H1 (cell line): ENCODE results near the gene RASGRF1. TPM values are rescaled to one million over a fixed set of nuclear protein-coding genes. Genes with fewer than 3 reads are reported as not detected.

ENCODE experiments used
- CTCF ChIA-PET: fragments of 300-600 bp; sonication (Branson Sonifier 250); formaldehyde crosslinking; loops from one replicate; lab custom pipeline; 2021; ENCODE audit not compliant: partially characterized antibody; lab: Charles Lee
- POLR2A ChIA-PET: fragments of 300-600 bp; sonication (Branson Sonifier 250); formaldehyde crosslinking; loops from one replicate; lab custom pipeline; 2021; ENCODE audit warnings: inconsistent platforms; ENCODE audit not compliant: partially characterized antibody; lab: Charles Lee
- DNase-seq, 2 experiments: peaks; one replicate each; pipeline versions ENCODE4 v3.0.0 to v3.0.0-alpha.2; 2010 to 2022; ENCODE audit warnings: low spot score in 2 of 2, low read depth in 1 of 2, mixed read lengths in 1 of 2
- FAIRE-seq: peaks from 2 replicates; lab custom pipeline; 2011; peaks lifted over from hg19 to GRCh38; lab: Jason Lieb, UNC
- H2AFZ ChIP-seq: 2 replicates; pipeline ENCODE4 v1.8.1; 2012; ENCODE audit warnings: low read length, inconsistent platforms
- H2AK5ac ChIP-seq: 2 replicates; pipeline ENCODE4 v1.6.1; 2013; ENCODE audit warnings: low read depth, low read length
- H2BK120ac ChIP-seq: replicated peaks from 2 replicates; pipeline ENCODE3; 2013; ENCODE audit warnings: low read depth, low read length, inconsistent platforms
- H2BK12ac ChIP-seq: 2 replicates; pipeline ENCODE4 v1.6.1; 2013; ENCODE audit warnings: low read depth, low read length
- H2BK15ac ChIP-seq: 2 replicates; pipeline ENCODE4 v1.6.1; 2013; ENCODE audit warnings: low read length
- H2BK20ac ChIP-seq: 2 replicates; pipeline ENCODE4 v1.6.1; 2013; ENCODE audit warnings: low read length
- H2BK5ac ChIP-seq: 2 replicates; pipeline ENCODE4 v1.6.1; 2013; ENCODE audit warnings: low read depth, low read length
- H3K14ac ChIP-seq: 2 replicates; pipeline ENCODE4 v1.6.1; 2013; ENCODE audit warnings: inconsistent platforms; ENCODE audit not compliant: insufficient read length
- H3K18ac ChIP-seq: 2 replicates; pipeline ENCODE4 v1.6.1; 2013; ENCODE audit warnings: low read length; ENCODE audit errors: extremely low read depth
- H3K23ac ChIP-seq: 2 replicates; pipeline ENCODE4 v1.6.1; 2013; ENCODE audit warnings: inconsistent platforms; ENCODE audit not compliant: insufficient read length
- H3K23me2 ChIP-seq: 2 replicates; pipeline ENCODE4 v1.6.1; 2013; ENCODE audit warnings: low read depth, low read length
- H3K27ac ChIP-seq: 2 replicates; pipeline ENCODE4 v1.6.1; 2011; ENCODE audit warnings: low read depth, low read length, inconsistent platforms
- H3K27me3 ChIP-seq, 4 experiments: replicated peaks in 1 of 4; 1 replicate in 1 of 4; 2 replicates in 3 of 4; pipeline versions ENCODE4 v1.6.1 to v1.8.1; 2011 to 2013; ENCODE audit warnings: low read length in 3 of 4, mild to moderate bottlenecking in 3 of 4, inconsistent platforms in 2 of 4, mixed read lengths in 2 of 4, moderate library complexity in 1 of 4; ENCODE audit not compliant: control insufficient read depth in 3 of 4, insufficient read depth in 3 of 4; ENCODE audit errors: extremely low read depth in 1 of 4
- H3K36me3 ChIP-seq, 4 experiments: 2 replicates each; pipeline versions ENCODE4 v1.6.1 to v1.8.1; 2011 to 2013; ENCODE audit warnings: mild to moderate bottlenecking in 4 of 4, low read length in 3 of 4, moderate library complexity in 2 of 4, control low read depth in 1 of 4, inconsistent platforms in 1 of 4; ENCODE audit not compliant: insufficient read depth in 4 of 4, control insufficient read depth in 2 of 4
- H3K4ac ChIP-seq: replicated peaks from 2 replicates; pipeline ENCODE3; 2013; ENCODE audit warnings: low read length, low read depth, mixed read lengths, inconsistent platforms; ENCODE audit not compliant: insufficient read length
- H3K4me1 ChIP-seq, 4 experiments: replicated peaks in 1 of 4; 1 replicate in 1 of 4; 2 replicates in 3 of 4; pipeline versions ENCODE4 v1.6.1 to v1.8.1; 2011 to 2013; ENCODE audit warnings: low read length in 3 of 4, inconsistent platforms in 2 of 4, mixed read lengths in 1 of 4; ENCODE audit not compliant: insufficient read depth in 4 of 4, control insufficient read depth in 3 of 4
- H3K4me2 ChIP-seq, 2 experiments: 2 replicates each; pipeline versions ENCODE4 v1.6.1 to v1.8.1; 2011 to 2013; ENCODE audit warnings: low read depth in 2 of 2, low read length in 2 of 2, control low read depth in 1 of 2, inconsistent platforms in 1 of 2, mild to moderate bottlenecking in 1 of 2; ENCODE audit not compliant: insufficient read depth in 1 of 2
- H3K4me3 ChIP-seq, 4 experiments: fragments of 200-600, 300-600 bp in 1 of 4; sonication (generic), shearing (Covaris generic), sonication (Bioruptor Twin) in 1 of 4; 2 replicates each; pipeline versions ENCODE4 v1.5.1 to v1.8.1; 2011 to 2016; ENCODE audit warnings: low read length in 4 of 4, low read depth in 3 of 4, control low read depth in 2 of 4, inconsistent platforms in 2 of 4, mild to moderate bottlenecking in 2 of 4, mixed read lengths in 1 of 4, moderate library complexity in 1 of 4; ENCODE audit not compliant: insufficient read depth in 2 of 4; ENCODE audit errors: extremely low read depth in 1 of 4
- H3K56ac ChIP-seq: replicated peaks from 2 replicates; pipeline ENCODE3; 2013; ENCODE audit warnings: low read depth, mild to moderate bottlenecking, mixed read lengths, low read length, inconsistent platforms; ENCODE audit not compliant: insufficient read length
- H3K79me1 ChIP-seq: 2 replicates; pipeline ENCODE4 v1.6.1; 2013; ENCODE audit warnings: low read depth, low read length, control low read depth
- H3K79me2 ChIP-seq, 2 experiments: 2 replicates each; pipeline versions ENCODE4 v1.6.1 to v1.8.1; 2012 to 2013; ENCODE audit warnings: low read length in 2 of 2, mild to moderate bottlenecking in 2 of 2, inconsistent platforms in 1 of 2; ENCODE audit not compliant: insufficient read depth in 2 of 2, control insufficient read depth in 1 of 2
- H3K9ac ChIP-seq, 4 experiments: replicated peaks in 1 of 4; 1 replicate in 1 of 4; 2 replicates in 3 of 4; pipeline versions ENCODE4 v1.6.1 to v1.8.1; 2011 to 2013; ENCODE audit warnings: low read depth in 3 of 4, low read length in 3 of 4, control low read depth in 2 of 4, mild to moderate bottlenecking in 2 of 4, moderate library complexity in 2 of 4, inconsistent platforms in 1 of 4; ENCODE audit errors: extremely low read depth in 1 of 4
- H3K9me3 ChIP-seq, 2 experiments: 2 replicates each; pipeline versions ENCODE4 v1.6.1 to v1.8.1; 2012 to 2013; ENCODE audit warnings: mild to moderate bottlenecking in 2 of 2, moderate library complexity in 2 of 2, control low read depth in 1 of 2, inconsistent platforms in 1 of 2, low read depth in 1 of 2, low read length in 1 of 2, mixed read lengths in 1 of 2; ENCODE audit not compliant: insufficient read depth in 2 of 2
- H4K20me1 ChIP-seq, 2 experiments: replicated peaks in 1 of 2; 2 replicates each; pipeline versions ENCODE3 to v1.8.1; 2011 to 2013; ENCODE audit warnings: inconsistent platforms in 2 of 2, low read length in 2 of 2, mild to moderate bottlenecking in 1 of 2; ENCODE audit not compliant: insufficient read depth in 2 of 2, control insufficient read depth in 1 of 2
- H4K5ac ChIP-seq: 2 replicates; pipeline ENCODE4 v1.6.1; 2013; ENCODE audit warnings: low read length, low read depth, mixed read lengths, inconsistent platforms; ENCODE audit not compliant: insufficient read length
- H4K8ac ChIP-seq: 2 replicates; pipeline ENCODE4 v1.8.0; 2013; ENCODE audit warnings: mild to moderate bottlenecking, moderate library complexity, low read length, inconsistent platforms; ENCODE audit not compliant: insufficient read depth; ENCODE audit errors: extremely low read depth
- H4K91ac ChIP-seq: replicated peaks from 2 replicates; pipeline ENCODE3; 2013; ENCODE audit warnings: low read length, mixed read lengths, inconsistent platforms; ENCODE audit not compliant: insufficient read length
- ASH2L ChIP-seq: fragments of 200-600, 300-600 bp; sonication (generic); IDR thresholded peaks from one replicate; pipeline ENCODE4 v1.7.1; 2017; ENCODE audit warnings: low read length
- EP300 ChIP-seq, 2 experiments: IDR thresholded peaks; 1 replicate in 1 of 2; 2 replicates in 1 of 2; pipeline ENCODE4 v1.6.1; 2011 to 2012; ENCODE audit warnings: low read depth in 2 of 2, low read length in 2 of 2, mild to moderate bottlenecking in 2 of 2, borderline replicate concordance in 1 of 2, inconsistent platforms in 1 of 2, moderate library complexity in 1 of 2
- FOSL1 ChIP-seq: IDR thresholded peaks from 2 replicates; pipeline ENCODE4 v1.6.1; 2011; ENCODE audit warnings: mild to moderate bottlenecking, low read depth, low read length, moderate library complexity; ENCODE audit not compliant: insufficient read depth
- HDAC6 ChIP-seq: IDR thresholded peaks from one replicate; pipeline ENCODE4 v1.7.1; 2012; ENCODE audit warnings: low read depth, mild to moderate bottlenecking, inconsistent platforms, low read length, moderate library complexity
- JUN ChIP-seq: IDR thresholded peaks from 2 replicates; pipeline ENCODE4 v1.6.1; 2011; ENCODE audit warnings: low read depth, mild to moderate bottlenecking, improper control_type of control experiment, low read length
- POLR2A ChIP-seq, 2 experiments: IDR thresholded peaks; 1 replicate in 1 of 2; 2 replicates in 1 of 2; pipeline ENCODE4 v1.6.1; 2011; ENCODE audit warnings: low read depth in 2 of 2, low read length in 2 of 2, mild to moderate bottlenecking in 2 of 2; ENCODE audit errors: control extremely low read depth in 1 of 2
- POU5F1 ChIP-seq: IDR thresholded peaks from 2 replicates; pipeline ENCODE4 v1.6.1; 2011; ENCODE audit warnings: low read depth, mild to moderate bottlenecking, low read length, moderate library complexity
- RAD21 ChIP-seq, 2 experiments: IDR thresholded peaks in 1 of 2; conservative IDR thresholded peaks in 1 of 2; 2 replicates each; pipeline ENCODE4 v1.6.1; 2011; ENCODE audit warnings: low read depth in 2 of 2, low read length in 2 of 2, improper control_type of control experiment in 1 of 2, inconsistent platforms in 1 of 2, mild to moderate bottlenecking in 1 of 2, moderate library complexity in 1 of 2
- RFX5 ChIP-seq: IDR thresholded peaks from 2 replicates; pipeline ENCODE4 v1.6.1; 2011; ENCODE audit warnings: low read depth, low read length, improper control_type of control experiment, borderline replicate concordance
- SIRT6 ChIP-seq: IDR thresholded peaks from one replicate; pipeline ENCODE4 v1.7.1; 2012; ENCODE audit warnings: low read length, inconsistent platforms
- SRF ChIP-seq: IDR thresholded peaks from 2 replicates; pipeline ENCODE4 v1.6.1; 2011; ENCODE audit warnings: mild to moderate bottlenecking, low read depth, low read length, moderate library complexity
- TAF7 ChIP-seq: optimal IDR thresholded peaks from 2 replicates; pipeline ENCODE3; 2011; ENCODE audit warnings: low read depth, mild to moderate bottlenecking, inconsistent platforms, low read length, moderate library complexity, borderline replicate concordance
- TEAD4 ChIP-seq: IDR thresholded peaks from 2 replicates; pipeline ENCODE4 v1.6.1; 2012; ENCODE audit warnings: low read depth, low read length, inconsistent platforms, mixed read lengths
- YY1 ChIP-seq: IDR thresholded peaks from 2 replicates; pipeline ENCODE4 v1.6.1; 2011; ENCODE audit warnings: low read depth, mild to moderate bottlenecking, low read length
- WGBS, 2 experiments: shearing (Covaris generic) in 1 of 2; methylation state at CpG; one replicate each; pipeline versions ENCODE4 v1.1.6 to v1.1.7; 2013 to 2015; ENCODE audit warnings: low lambda C conversion rate in 2 of 2, mixed read lengths in 2 of 2, inconsistent platforms in 1 of 2, low coverage in 1 of 2, missing lambda C conversion rate in 1 of 2; ENCODE audit not compliant: insufficient replicate concordance in 2 of 2, insufficient coverage in 1 of 2, insufficient read length in 1 of 2; ENCODE audit errors: extremely low coverage in 1 of 2, missing lambda C conversion rate in 1 of 2; 5-methylcytosine and 5-hydroxymethylcytosine counted together
- polyA plus RNA-seq, 7 experiments: library from polyadenylated mRNA; depleted of rRNA in 3 of 7; stranded (reverse) in 5 of 7; unstranded in 2 of 7; fragments of >200 nt in 5 of 7; fragments of 200-250 nt in 2 of 7; gene quantifications; 1 replicate in 5 of 7; 2 replicates in 1 of 7; 4 replicates in 1 of 7; pipeline versions ENCODE4 v1.2.1 to v1.2.3, GENCODE V29; 2011 to 2013; ENCODE audit warnings: missing spikeins in 2 of 7, mixed read lengths in 2 of 7
- total RNA-seq: library from RNA; stranded (reverse); fragmentation: NEBNext Ultra II Directional; extraction: Animal tissue kit (Norgen Biotek cat#: 25700); gene quantifications from 2 replicates; pipeline ENCODE4 v1.2.1, GENCODE V29; 2021

RASGRF1 gene
- total and polyA plus RNA-seq, 2 of the 8 experiments (the other 6 are each of a cell fraction or from before 2014, with no cell fraction given) = 0.42 to 0.67 TPM

- CTCF ChIA-PET = interaction anchor here (0.6 to 1.0 kb wide), 2 partner anchors 25 to 98 kb away, joined by 3 to 4 read pairs; no protein-coding TSS in a partner anchor
- TF ChIP-seq TAF7 (no peak), RFX5 (no peak), TEAD4 (no peak), EP300 (IDR thresholded peaks at IDR 0.05; ENCODE audit: borderline replicate concordance in 1 of 2, low read depth in 2 of 2, low read length in 2 of 2) (no peak), YY1 (no peak), HDAC6 (no peak), FOSL1 (no peak), POLR2A (IDR thresholded peaks at IDR 0.05; ENCODE audit: control extremely low read depth in 1 of 2, low read depth in 2 of 2, low read length in 2 of 2) (no peak), ASH2L (no peak), SRF (no peak), JUN (no peak), POU5F1 (no peak), SIRT6 (no peak), RAD21 (IDR thresholded peaks at IDR 0.05 in 1 of 2, conservative IDR thresholded peaks at IDR 0.05 in 1 of 2; ENCODE audit: low read depth in 2 of 2, low read length in 2 of 2) (no peak)
Observed at GRCh38 chr15:78974272-78974918, 116.2 kb downstream of the RASGRF1 start.

More at GRCh38 chr15:78974272-78974918, 116.2 kb downstream of the RASGRF1 start:
- WGBS, 2 experiments = 88% methylated on average over 7 of the region's 7 CpGs; no CpG with 5 or more reads in 1 of the 2 experiments
- no peaks in the 10 kb centered on the region for H3K23me2 ChIP-seq
- no peak overlapping the region for H4K8ac ChIP-seq
- H3K4me1 ChIP-seq = peaks cover 0 to 7% (median 1%) of the 10 kb centered on the region in 4 experiments; a peak in 4 of 7 replicates
- DNase-seq (no peak), FAIRE-seq (no peak)
- no peaks in the 10 kb centered on the region for H3K79me2 ChIP-seq
- H3K9me3 ChIP-seq = no peaks in the 10 kb centered on the region
- H3K9ac ChIP-seq = no peak overlapping the region
- H3K4me3 ChIP-seq = no peak overlapping the region
- H3K4ac ChIP-seq = no peak overlapping the region
- H3K18ac ChIP-seq = no peak overlapping the region
- H3K27ac ChIP-seq = no peak overlapping the region
- no peak overlapping the region for H2BK20ac ChIP-seq
- H4K20me1 ChIP-seq = no peaks in the 10 kb centered on the region
- H2BK12ac ChIP-seq = no peak overlapping the region
- POLR2A ChIA-PET = no interaction called here
- no peak overlapping the region for H3K4me2 ChIP-seq
- H3K23ac ChIP-seq = no peak overlapping the region
- peaks cover 0 to 13% (median 8%) of the 10 kb centered on the region in 4 experiments; a peak in 3 of 7 replicates for H3K27me3 ChIP-seq
- H3K79me1 ChIP-seq = no peaks in the 10 kb centered on the region
- H2AFZ ChIP-seq = no peak overlapping the region
- no peak overlapping the region for H4K5ac ChIP-seq
- no peak overlapping the region for H2AK5ac ChIP-seq
- H3K14ac ChIP-seq = no peak overlapping the region
- no peaks in the 10 kb centered on the region for H3K36me3 ChIP-seq
- H2BK120ac ChIP-seq = no peak overlapping the region
- H2BK15ac ChIP-seq = no peak overlapping the region
- H2BK5ac ChIP-seq = no peak overlapping the region
- H4K91ac ChIP-seq = no peak overlapping the region
- H3K56ac ChIP-seq = no peak overlapping the region
